IPS-NIHi7 (cell line): ENCODE measurements around the gene NTMT2.
"Not testable (repeated sequence)": the region's sequence is repeated elsewhere in the genome, so short reads cannot be mapped to it uniquely, and the experiment has no call there.

Experiments
- DNase-seq: peaks from one replicate; pipeline ENCODE4 v3.0.0; 2012; ENCODE audit warnings: mixed read lengths; ENCODE audit errors: extremely low spot score

Gene NTMT2

GRCh38 chr1:170145770-170146676 lies at the start of gene NTMT2:
Gene NTMT2 (plus strand): TSS chr1:170145959. CDS start chr1:170146108, 149 bp downstream.
- DNase-seq, result peak; percentile 68

- DNase-seq, result no peak
These were observed 49.6 kb upstream of the NTMT2 start for GRCh38 chr1:170095976-170096748.

- DNase-seq, result no peak
These were observed 48.9 kb upstream of the NTMT2 start for GRCh38 chr1:170096806-170097340.

GRCh38 chr1:170097449-170097948 lies 48.3 kb upstream of the NTMT2 start:
- no peak for DNase-seq

- DNase-seq, result not testable (repeated sequence)
These were observed 32.6 kb upstream of the NTMT2 start for GRCh38 chr1:170113140-170113539.

GRCh38 chr1:170114906-170115305 lies 30.9 kb upstream of the NTMT2 start:
- DNase-seq, result peak; percentile 20

- DNase-seq, result no peak
These were observed 23.4 kb upstream of the NTMT2 start for GRCh38 chr1:170122366-170122765.

- DNase-seq, result no peak
These were observed 20.5 kb upstream of the NTMT2 start for GRCh38 chr1:170125269-170125668.

- DNase-seq, result peak; percentile 69
These were observed 19.1 kb upstream of the NTMT2 start for GRCh38 chr1:170126696-170127095.

GRCh38 chr1:170131450-170131849 lies 14.3 kb upstream of the NTMT2 start:
- DNase-seq, result no peak

GRCh38 chr1:170131984-170132383 lies 13.8 kb upstream of the NTMT2 start:
- no peak for DNase-seq

GRCh38 chr1:170133766-170134495 lies 11.8 kb upstream of the NTMT2 start:
- no peak for DNase-seq

GRCh38 chr1:170134521-170134920 lies 11.2 kb upstream of the NTMT2 start:
- DNase-seq, result no peak

GRCh38 chr1:170140371-170140770 lies 5.4 kb upstream of the NTMT2 start:
- no peak for DNase-seq

- DNase-seq, result no peak
These were observed 698 bp upstream of the NTMT2 start for GRCh38 chr1:170145061-170145460.

GRCh38 chr1:170146720-170147263 lies 1.0 kb downstream of the NTMT2 start:
- no peak for DNase-seq

- no peak for DNase-seq
These were observed 3.5 kb downstream of the NTMT2 start for GRCh38 chr1:170149241-170149640.

- DNase-seq, result no peak
These were observed 4.3 kb downstream of the NTMT2 start for GRCh38 chr1:170150016-170150415.

- DNase-seq, result no peak
These were observed 5.2 kb downstream of the NTMT2 start for GRCh38 chr1:170150921-170151320.

GRCh38 chr1:170153417-170153816 lies 7.7 kb downstream of the NTMT2 start:
- DNase-seq, result no peak

- DNase-seq, result no peak
These were observed 9.3 kb downstream of the NTMT2 start for GRCh38 chr1:170155055-170155454.
